Right atrium auricular region (tissue), 2 donors: ENCODE data around the gene KIAA0825. TPM values are rescaled to one million over a fixed set of nuclear protein-coding genes. Genes with fewer than 3 reads are reported as not detected.

Experiments used
- DNase-seq: peaks from one replicate; pipeline ENCODE4 v3.0.0-alpha.2; 2019; ENCODE audit warnings: low spot score
- H3K27ac ChIP-seq, 2 donors: fragments of 200-600 bp; sonication (generic); 1 replicate in 1 of 2; 2 replicates in 1 of 2; pipeline ENCODE4 v1.5.1; 2016 to 2019
- H3K27me3 ChIP-seq, 2 donors: fragments of 200-600 bp; sonication (generic); one replicate each; pipeline versions ENCODE4 v1.5.1 to v1.6.0; 2017 to 2019
- H3K36me3 ChIP-seq: fragments of 200-600 bp; sonication (generic); one replicate; pipeline ENCODE4 v1.5.1; 2016
- H3K4me1 ChIP-seq, 2 donors: fragments of 200-600 bp; sonication (generic); one replicate each; pipeline versions ENCODE4 v1.5.1 to v1.6.0; 2017 to 2019
- H3K4me3 ChIP-seq, 2 donors: fragments of 200-600 bp; sonication (generic); 1 replicate in 1 of 2; 2 replicates in 1 of 2; pipeline ENCODE4 v1.5.1; 2017 to 2019; ENCODE audit warnings: mild to moderate bottlenecking in 1 of 2, moderate library complexity in 1 of 2
- H3K9me3 ChIP-seq, 2 donors: fragments of 200-600 bp; sonication (generic); one replicate each; pipeline ENCODE4 v1.5.1; 2019
- total RNA-seq, 2 donors: library from RNA; depleted of rRNA; stranded (reverse); fragments of >200 nt; gene quantifications; one replicate each; pipeline ENCODE4 v1.1.0, GENCODE V29; 2016
- TF ChIP-seq, protein P1 (sequence below), 2 donors: fragments of 200-600 bp; sonication (generic); IDR thresholded peaks; one replicate each; pipeline ENCODE4 v1.5.1; 2019; ENCODE audit warnings: antibody characterized with exemption in 2 of 2

KIAA0825 gene
- total RNA-seq, 2 donors from 2014 or later = 2.4 to 4.3 TPM

DNA sequence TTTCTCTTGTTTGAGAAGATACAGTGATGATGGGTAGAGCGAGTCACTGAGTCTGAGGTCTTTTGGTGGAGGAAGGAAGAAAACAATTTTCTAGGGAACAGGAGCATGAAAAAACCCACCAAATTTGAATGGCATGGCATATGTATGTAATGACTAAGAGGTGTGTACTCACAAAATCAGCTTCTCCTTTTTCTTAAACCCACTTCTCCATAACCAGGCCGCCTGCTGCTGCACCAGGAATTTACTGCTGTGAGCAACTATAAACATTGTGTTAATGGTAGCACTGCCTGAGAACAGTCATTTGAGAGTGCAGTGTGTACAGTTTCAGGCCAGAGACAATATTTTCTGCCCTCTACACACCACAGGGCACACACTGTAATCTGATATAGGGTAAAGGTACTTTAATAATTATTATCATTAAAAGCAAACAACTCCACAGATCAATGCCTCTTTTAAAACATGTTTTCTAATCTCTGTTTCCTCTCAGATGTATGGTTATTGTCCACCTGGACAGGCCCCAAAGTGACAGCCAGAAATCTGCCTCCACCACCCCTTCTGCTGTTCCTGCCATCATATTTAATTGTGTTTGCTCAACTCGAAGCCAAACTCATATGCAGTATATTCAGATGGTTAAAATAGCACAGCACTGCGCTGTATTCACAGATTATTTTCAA, 241.6 kb downstream of the KIAA0825 start:
- TF ChIP-seq, protein P1, sequence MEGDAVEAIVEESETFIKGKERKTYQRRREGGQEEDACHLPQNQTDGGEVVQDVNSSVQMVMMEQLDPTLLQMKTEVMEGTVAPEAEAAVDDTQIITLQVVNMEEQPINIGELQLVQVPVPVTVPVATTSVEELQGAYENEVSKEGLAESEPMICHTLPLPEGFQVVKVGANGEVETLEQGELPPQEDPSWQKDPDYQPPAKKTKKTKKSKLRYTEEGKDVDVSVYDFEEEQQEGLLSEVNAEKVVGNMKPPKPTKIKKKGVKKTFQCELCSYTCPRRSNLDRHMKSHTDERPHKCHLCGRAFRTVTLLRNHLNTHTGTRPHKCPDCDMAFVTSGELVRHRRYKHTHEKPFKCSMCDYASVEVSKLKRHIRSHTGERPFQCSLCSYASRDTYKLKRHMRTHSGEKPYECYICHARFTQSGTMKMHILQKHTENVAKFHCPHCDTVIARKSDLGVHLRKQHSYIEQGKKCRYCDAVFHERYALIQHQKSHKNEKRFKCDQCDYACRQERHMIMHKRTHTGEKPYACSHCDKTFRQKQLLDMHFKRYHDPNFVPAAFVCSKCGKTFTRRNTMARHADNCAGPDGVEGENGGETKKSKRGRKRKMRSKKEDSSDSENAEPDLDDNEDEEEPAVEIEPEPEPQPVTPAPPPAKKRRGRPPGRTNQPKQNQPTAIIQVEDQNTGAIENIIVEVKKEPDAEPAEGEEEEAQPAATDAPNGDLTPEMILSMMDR (IDR thresholded peaks at IDR 0.05) = no peak
- no peaks in the 10 kb centered on the region for H3K36me3 ChIP-seq
- DNase-seq = no peak
- no peak overlapping the region for H3K27ac ChIP-seq
- H3K27me3 ChIP-seq = no peaks in the 10 kb centered on the region
- no peaks in the 10 kb centered on the region for H3K9me3 ChIP-seq
- no peak overlapping the region for H3K4me3 ChIP-seq
- H3K4me1 ChIP-seq = no peaks in the 10 kb centered on the region

DNA sequence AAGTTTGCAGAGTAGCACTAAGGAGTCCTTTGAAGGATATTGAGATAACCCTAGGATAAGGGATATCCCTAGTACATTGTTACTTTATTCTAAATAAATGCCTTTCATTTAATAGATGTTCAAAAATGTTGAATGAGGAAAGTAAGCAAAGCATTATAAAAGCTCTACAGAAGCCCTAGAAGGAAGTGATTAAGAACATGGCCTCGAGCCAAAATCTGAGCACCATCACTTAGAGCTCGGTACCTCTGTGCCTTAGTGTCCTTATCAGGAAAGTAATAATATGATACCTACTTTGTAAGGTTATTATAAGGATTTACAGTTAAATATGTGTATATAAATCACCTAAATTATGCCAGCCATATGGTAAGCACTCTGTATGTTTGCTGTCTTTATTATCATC, 242.6 kb downstream of the KIAA0825 start:
- Histone ChIP-seq H3K9me3 (no peaks in the 10 kb centered on the region), H3K4me1 (no peaks in the 10 kb centered on the region), H3K4me3 (no peak overlapping the region), H3K27me3 (no peaks in the 10 kb centered on the region), H3K27ac (no peak overlapping the region), H3K36me3 (no peaks in the 10 kb centered on the region)
- no peak for DNase-seq
- TF ChIP-seq, protein P1 (IDR thresholded peaks at IDR 0.05) = no peak

DNA sequence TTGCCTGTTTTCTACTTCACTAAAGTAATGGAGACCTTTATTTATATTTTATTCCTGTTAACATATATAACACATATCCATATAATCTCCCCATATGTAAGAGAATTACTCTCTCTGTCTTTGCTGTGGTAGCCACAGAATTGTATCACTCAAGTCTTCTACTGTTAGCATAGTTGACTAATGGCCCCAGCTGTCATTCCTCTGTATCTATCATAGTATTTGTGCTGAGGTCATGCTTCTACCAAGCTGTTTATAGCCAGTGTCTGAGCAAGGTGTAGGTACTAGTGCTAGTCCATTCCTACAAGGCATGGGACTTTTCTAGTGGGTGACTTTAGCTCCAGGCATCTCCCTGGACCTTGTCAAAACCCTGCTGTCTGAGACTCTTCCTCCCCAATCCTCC, 244.1 kb downstream of the KIAA0825 start:
- no peak overlapping the region for H3K27ac ChIP-seq
- no peaks in the 10 kb centered on the region for H3K4me1 ChIP-seq
- H3K4me3 ChIP-seq = no peak overlapping the region
- no peaks in the 10 kb centered on the region for H3K27me3 ChIP-seq
- TF ChIP-seq, protein P1 (IDR thresholded peaks at IDR 0.05) = no peak
- no peaks in the 10 kb centered on the region for H3K9me3 ChIP-seq
- no peaks in the 10 kb centered on the region for H3K36me3 ChIP-seq
- no peak for DNase-seq

DNA sequence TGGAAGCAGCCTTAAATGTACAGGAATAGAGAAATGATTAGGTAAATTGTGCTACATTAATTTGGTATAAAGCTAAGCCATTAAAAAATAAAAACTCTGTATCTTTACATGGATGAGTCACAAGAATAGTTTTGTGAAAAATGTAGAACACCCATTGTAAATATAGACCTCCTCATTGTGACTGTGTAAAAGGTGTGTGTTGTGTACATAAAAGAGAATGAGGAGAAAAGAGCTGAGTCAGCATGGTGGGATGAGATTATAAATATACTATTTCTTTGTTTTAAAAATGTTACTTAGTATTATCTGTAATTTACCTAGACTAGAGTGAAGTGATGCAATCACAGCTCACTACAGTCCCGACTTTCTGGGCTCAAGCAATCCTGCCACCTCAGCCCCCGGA, 250.5 kb downstream of the KIAA0825 start:
- TF ChIP-seq, protein P1 (IDR thresholded peaks at IDR 0.05) = no peak
- Histone ChIP-seq H3K9me3 (no peaks in the 10 kb centered on the region), H3K27me3 (no peaks in the 10 kb centered on the region), H3K4me3 (no peak overlapping the region), H3K27ac (no peak overlapping the region), H3K36me3 (no peaks in the 10 kb centered on the region), H3K4me1 (no peaks in the 10 kb centered on the region)
- no peak for DNase-seq

DNA sequence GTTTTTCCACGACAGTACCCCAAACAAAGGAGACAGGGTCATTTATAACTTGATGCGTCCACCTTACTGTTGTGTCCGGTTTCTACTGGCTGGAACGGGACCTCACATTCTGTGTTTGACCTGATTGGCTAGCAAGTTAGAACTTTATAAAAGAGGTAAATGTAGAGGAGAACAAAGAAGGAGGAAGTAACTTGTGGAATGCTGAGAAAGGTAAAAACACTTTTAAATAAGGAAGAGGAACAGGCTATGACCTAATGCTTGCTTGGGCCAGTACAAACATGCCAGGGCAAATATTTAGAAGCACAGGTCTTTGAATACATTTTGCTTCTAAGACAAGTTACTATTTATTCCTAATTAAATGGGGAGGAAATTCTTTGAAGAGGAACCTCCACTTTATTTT, 251.6 kb downstream of the KIAA0825 start:
- H3K4me3 ChIP-seq = no peak overlapping the region
- no peaks in the 10 kb centered on the region for H3K36me3 ChIP-seq
- TF ChIP-seq, protein P1 (IDR thresholded peaks at IDR 0.05) = no peak
- H3K9me3 ChIP-seq = no peaks in the 10 kb centered on the region
- no peaks in the 10 kb centered on the region for H3K4me1 ChIP-seq
- H3K27me3 ChIP-seq = no peaks in the 10 kb centered on the region
- DNase-seq = no peak
- H3K27ac ChIP-seq = no peak overlapping the region

DNA sequence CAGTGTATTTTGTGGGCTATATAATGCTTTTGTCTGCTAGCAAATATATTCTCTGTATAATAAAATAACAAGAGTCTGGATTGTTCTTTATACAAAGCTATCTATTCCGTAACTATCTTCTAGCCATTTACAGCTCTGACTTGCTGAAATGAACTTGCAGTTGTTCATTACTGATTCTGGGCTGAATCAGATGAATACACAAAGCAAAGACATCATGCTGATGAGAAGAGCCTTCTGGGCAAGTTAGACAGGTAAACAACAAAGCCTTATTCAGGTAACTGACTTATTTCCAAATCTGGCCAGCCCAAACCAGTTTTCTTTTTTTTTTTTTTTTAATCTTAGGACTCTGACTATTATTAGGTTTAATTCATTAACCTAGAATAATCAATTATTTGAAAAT, 255.5 kb downstream of the KIAA0825 start:
- TF ChIP-seq, protein P1 (IDR thresholded peaks at IDR 0.05) = no peak
- no peaks in the 10 kb centered on the region for H3K36me3 ChIP-seq
- no peaks in the 10 kb centered on the region for H3K4me1 ChIP-seq
- no peak overlapping the region for H3K4me3 ChIP-seq
- no peaks in the 10 kb centered on the region for H3K27me3 ChIP-seq
- no peak for DNase-seq
- H3K27ac ChIP-seq = no peak overlapping the region
- no peaks in the 10 kb centered on the region for H3K9me3 ChIP-seq
